Measurements from ENCODE around the gene PDXP.

The PDXP gene

DNA sequence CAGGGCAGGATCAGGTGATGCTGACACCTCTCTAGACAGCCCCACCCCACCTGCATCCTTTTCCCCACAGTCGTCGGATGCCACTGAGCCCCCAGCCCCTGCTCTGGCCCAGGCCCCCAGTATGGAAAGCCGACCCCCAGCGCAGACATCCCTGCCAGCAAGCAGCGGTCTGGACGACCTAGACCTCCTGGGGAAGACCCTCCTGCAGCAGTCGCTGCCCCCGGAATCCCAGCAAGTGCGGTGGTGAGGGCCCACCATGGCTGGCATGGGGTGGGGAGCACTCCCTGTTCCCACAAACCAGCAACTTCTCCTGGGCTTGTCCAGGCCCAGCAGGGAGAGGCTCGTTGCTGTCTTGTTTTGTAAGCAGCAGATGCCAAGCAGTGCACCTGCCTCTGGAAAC is 28.6 kb upstream of the PDXP start:
- DNase-seq = no peak

GRCh38 chr22:37630839-37631435 is 27.6 kb upstream of the PDXP start:
- no peak for DNase-seq

DNA sequence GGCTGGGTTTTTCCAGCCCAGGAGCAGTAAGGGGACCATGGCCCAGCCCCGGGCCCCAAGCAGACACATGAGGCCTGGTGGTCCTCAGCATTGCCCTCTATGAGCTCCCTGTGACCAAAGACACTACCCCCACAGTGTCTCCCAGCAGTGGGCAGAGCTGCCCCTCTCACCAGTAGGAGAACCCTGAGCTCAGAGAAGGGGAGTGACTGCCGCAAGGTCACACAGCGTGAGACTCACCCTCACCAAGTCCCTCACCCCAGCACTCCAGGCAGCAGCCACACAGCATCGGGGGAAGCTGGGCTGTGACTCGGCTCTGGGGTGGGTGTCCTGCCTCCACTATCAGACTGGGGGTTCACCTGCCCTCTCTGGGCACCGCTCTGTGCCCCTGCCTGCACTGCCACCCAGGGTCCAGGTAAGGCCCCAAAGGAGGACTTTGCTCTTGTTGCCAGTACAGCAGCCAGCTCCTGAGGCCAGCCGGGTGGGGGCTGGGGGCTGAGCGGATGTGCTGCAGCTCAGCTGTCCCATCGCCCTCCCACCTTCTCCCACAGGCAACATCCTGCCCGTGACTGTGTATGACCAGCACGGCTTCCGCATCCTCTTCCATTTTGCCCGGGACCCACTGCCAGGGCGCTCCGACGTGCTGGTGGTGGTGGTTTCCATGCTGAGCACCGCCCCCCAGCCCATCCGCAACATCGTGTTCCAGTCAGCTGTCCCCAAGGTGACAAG is 26.9 kb upstream of the PDXP start:
- DNase-seq = no peak

GRCh38 chr22:37632174-37633088 is 26.1 kb upstream of the PDXP start:
- DNase-seq = no peak

DNA sequence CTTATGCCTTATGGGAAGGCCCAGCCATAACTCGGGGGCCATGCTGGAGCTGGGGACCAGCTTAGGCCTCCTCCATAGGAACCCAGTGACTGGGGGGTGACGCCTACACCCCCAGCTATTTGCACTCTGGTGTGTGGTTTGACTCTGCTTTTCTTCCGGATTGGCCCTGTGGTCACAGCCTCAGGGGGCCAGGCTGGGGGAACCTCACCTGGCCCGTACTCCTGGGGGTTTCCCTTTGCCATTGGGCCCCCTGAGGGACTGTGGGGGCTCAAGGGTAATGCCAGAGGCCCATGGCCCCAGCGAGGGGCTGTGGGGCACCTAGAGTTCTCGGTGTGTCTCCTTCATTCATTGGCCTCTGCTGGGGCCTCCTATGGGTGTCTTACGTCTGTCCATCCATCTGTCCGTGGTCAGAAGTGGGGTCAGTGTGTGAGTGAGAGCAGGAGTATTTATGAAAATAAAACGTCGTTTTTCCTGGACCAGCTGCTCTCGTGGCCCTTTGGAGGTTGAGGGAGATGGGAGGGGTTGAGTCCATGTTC is 25.4 kb upstream of the PDXP start:
- DNase-seq = no peak

DNA sequence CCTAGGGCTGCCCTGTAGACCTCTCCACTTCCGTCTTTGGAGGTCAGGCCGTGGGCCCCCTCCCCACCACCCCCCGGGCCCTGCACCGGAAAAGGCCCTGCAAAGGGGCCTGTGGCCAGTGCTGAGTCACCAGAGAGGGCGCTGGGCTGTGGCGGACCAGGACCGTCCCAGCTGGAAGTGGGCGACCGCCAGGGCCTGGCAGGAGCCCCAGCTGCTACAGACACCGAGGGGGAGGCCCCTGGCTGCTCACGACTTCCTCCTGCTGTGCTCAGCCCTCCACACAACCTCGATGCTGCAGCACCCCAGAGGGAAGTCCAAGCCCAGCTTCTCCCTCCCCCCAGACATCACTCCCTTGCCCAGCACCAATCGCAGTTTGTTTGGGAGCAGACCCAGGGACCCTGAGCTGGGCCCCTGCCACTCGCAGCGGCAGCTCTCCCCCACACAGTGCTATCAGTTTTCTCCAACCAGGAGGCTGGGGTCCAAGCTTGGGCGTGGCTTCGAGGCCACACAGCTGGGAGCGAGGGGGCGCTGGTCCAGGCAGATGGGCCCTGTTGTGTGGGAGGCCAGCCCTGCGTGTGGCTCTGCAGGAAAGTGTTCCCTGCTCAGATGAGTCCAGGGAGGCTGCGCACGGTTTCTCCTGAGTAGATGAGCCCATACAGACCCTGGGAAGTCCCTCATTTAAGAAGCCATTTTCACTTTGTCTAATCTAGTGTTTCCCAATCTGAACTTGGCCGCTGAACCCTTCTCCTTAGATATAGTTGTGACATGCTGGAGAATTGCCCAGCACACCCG is 24.7 kb upstream of the PDXP start:
- DNase-seq = peak; percentile 86

GRCh38 chr22:37634417-37634924 is 24.1 kb upstream of the PDXP start:
- DNase-seq = no peak

DNA sequence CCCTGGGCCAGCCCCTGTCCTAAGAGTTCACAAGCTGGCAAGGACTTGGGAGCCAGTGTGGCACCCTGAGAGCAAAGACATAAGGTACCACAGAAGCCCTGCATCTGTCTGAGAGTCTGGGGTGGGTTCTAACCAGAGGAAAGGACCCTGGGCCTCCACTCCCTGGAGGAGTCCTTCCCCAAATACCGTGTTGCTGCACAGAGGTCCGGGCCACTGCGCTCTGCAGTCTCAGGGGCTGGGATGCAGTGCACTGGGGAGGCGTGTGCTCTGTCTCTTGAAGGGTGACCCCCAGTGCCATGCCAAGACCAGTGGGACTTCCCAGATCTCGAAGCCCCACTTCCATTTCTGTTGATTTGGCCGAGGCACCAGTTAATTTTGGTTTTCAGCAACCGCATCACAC is 23.4 kb upstream of the PDXP start:
- no peak for DNase-seq

DNA sequence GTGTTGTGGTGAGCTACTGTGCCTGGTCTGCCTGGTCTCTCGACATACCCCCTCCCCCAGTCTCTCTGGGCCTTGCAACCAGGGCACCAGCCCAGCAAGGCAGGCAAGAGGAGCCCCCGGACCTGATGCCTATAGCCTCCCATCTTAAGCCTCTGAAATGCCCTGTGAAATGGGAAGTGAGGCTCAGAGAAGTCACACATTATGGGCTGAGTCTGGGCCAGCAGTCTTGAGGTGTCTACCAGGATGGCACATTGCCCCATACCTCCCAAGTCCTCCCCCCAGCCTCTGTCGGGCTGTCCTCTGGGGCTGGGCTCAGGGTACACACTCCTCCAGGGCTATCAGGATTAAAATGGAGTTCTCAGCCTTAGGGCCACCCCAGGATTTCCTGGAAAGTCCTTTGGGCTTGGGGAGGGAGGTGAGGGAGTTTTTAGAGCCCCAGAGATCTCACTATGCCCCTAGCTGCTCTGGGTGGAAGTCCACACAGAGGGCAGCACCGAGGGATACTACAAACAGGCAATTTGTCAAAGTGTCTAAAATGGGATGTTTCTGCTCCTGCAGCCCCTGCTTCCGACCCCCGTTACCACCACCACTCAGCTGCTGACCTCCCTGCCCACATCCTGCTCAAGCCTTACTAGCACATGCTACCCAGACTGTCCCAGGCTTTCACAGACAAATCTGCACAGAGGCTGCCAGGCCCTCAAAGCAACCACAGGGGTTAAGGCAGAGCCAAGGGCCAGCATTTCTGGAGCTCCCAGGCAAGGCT is 22.2 kb upstream of the PDXP start:
- peak; percentile 78 for DNase-seq

DNA sequence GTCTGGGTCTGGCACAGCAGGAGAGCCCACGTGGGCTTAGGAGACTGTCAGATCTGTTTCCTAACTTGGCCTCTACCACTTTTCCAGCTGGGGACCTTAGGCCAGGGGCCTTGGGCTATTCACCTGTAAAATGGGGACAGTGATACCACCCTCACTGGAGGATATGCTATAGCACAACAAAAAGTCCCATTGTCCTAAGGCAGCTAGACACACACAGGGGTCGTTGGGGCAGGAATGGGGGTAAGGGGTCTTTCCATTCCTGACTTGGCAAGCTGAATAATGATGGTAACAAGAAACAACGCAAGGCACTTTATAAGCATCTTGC is 21.6 kb upstream of the PDXP start:
- no peak for DNase-seq

DNA sequence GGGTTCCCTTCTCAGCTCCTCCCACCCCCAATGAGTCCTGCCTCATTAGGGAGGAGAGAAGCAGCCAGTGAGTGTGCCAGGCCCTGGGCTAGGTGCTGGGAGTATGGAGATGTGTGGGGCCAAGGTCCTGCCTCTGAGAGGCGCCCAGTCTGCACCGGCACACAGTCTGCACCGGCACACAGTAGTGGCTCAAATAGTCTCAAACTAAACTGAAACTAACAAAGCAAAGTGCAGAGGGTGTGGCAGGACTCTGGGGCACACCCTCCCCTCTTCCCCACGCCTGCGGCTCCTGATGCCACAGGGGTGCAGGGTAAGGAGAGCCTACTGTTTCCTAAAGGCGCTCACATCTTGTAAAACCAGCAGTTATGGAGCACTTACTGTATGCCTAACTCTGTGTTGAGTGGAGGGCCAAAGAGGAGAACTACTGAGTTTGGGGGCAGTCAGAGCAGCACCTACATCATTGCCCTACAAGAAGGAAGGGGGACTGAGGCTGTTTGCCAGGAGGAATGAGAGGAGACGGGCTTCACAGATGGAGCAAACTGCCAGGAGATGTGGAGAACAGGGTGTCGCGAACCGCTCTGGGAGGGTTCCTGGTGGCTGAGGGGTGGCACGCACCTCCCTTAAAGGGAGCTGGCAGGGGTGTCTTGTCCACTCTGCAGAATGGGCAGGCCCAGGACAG is 20.0 kb upstream of the PDXP start:
- DNase-seq = no peak

GRCh38 chr22:37639070-37639760 is 19.3 kb upstream of the PDXP start, which contains the start of gene SH3BP1:
Gene SH3BP1, plus strand, starts transcription at chr22:37639669. Its CDS starts 119 bp downstream, at chr22:37639788.
- peak; percentile 61 for DNase-seq

GRCh38 chr22:37639771-37640590 is 18.5 kb upstream of the PDXP start:
- no peak for DNase-seq

- no peak for DNase-seq
Observed at GRCh38 chr22:37640591-37641560, 17.6 kb upstream of the PDXP start.

DNA sequence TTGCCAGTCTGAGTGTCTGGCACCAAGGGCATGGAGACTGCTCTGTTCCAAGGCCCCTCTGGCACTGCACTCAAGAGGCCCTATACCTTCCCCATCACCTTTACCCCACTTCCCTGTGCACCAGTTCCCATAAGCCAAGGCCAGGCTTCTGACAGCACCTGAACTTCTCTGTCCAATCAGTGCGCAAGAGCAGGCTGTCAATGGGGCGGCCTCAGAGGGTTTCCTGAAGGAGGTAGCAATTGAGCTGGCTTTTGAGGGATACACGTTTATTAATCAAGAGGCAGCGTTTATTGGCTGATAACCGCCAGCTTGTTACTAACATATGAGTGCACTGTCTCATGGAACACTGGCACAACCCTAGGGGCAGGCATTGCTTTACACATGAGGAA is 17.0 kb upstream of the PDXP start:
- DNase-seq = no peak

DNA sequence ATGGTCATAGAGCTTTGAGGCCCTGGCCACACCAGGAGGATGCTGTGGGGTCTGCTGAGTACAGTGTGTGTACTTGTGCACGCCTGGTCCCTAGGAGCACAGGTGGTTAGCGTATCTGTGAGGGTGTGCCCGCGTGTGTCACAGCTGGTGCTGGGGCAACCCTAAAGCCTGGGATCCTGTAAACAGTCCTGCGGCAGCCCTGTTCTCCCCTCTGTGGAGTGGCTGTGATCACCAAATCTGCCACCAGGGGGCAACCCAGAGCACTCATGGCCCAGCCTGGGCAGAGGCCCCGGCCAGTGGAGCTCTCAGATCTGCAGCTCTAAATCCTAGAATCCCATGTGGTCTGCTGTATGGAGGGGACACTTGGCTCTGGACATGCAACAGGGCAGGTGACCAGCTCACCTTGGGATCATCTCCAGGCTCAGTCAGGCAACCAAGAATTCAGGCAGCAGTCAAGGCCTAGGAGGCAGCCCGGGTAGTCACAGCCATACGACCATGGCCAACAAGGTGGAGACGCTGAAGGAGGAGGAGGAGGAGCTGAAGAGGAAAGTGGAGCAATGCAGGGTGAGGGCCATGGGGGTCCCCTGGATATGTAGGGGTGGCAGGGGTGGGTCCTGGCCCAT is 15.2 kb upstream of the PDXP start:
- peak; percentile 72 for DNase-seq

- DNase-seq = no peak
Observed at GRCh38 chr22:37647317-37647716, 11.2 kb upstream of the PDXP start.

DNA sequence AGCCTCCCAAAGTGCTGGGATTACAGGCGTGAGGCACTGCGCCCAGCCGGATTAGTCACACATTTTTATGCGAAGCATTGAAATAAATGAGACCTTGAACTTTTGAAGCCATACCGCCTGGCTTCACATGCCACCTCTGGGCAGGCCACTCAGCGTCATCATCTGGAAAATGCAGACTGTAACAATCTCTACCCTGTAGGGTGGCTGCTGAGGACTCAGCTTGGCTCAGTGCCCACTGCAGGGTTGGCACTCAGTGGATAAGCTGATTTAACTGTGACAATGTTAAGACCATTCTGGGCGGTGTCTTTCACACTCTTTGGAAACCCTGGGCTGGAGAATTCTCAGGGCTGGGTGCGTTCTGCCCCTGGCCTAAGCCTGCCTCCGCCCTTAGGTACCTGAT is 10.6 kb upstream of the PDXP start:
- DNase-seq = no peak

Measured in EL (cell line).